Naive B cell (primary cell): Measurements from ENCODE around the gene GOLGA8H. TPM values are rescaled to one million over a fixed set of nuclear protein-coding genes. Genes with fewer than 3 reads are reported as not detected.
"Not testable (repeated sequence)": the region's sequence is repeated elsewhere in the genome, so short reads cannot be mapped to it uniquely, and the experiment has no call there.

Experiments used
- ATAC-seq, 2 donors: fragments of 150-1000 bp; cut with Tn5 transposase; 2 replicates each; pipeline ENCODE4 v1.10.0; 2021; ENCODE audit warnings: low read depth in 2 of 2, mild to moderate bottlenecking in 2 of 2, moderate library complexity in 2 of 2
- DNase-seq: peaks from one replicate; pipeline ENCODE4 v3.0.0; 2022
- H3K27ac Mint-ChIP-seq, 6 donors: one replicate each; pipeline ENCODE4 v1.8.0; 2020 to 2022; ENCODE audit warnings: mild to moderate bottlenecking in 6 of 6, mixed read lengths in 6 of 6, moderate library complexity in 5 of 6, inconsistent platforms in 2 of 6
- H3K27me3 Mint-ChIP-seq, 3 donors: one replicate each; pipeline ENCODE4 v1.8.0; 2021 to 2022; ENCODE audit warnings: mixed read lengths in 3 of 3, mild to moderate bottlenecking in 1 of 3
- H3K36me3 Mint-ChIP-seq, 2 donors: one replicate each; pipeline ENCODE4 v1.8.0; 2020 to 2022; ENCODE audit warnings: mixed read lengths in 2 of 2, inconsistent platforms in 1 of 2, mild to moderate bottlenecking in 1 of 2
- H3K4me1 Mint-ChIP-seq, 3 donors: one replicate each; pipeline ENCODE4 v1.8.0; 2020 to 2022; ENCODE audit warnings: mixed read lengths in 3 of 3, inconsistent platforms in 1 of 3, mild to moderate bottlenecking in 1 of 3, moderate library complexity in 1 of 3
- H3K4me3 Mint-ChIP-seq, 8 donors: one replicate each; pipeline ENCODE4 v1.8.0; 2020 to 2022; ENCODE audit warnings: mild to moderate bottlenecking in 8 of 8, mixed read lengths in 8 of 8, moderate library complexity in 8 of 8, inconsistent platforms in 2 of 8
- H3K9me3 Mint-ChIP-seq, 7 donors: one replicate each; pipeline ENCODE4 v1.8.0; 2020 to 2022; ENCODE audit warnings: mixed read lengths in 7 of 7, mild to moderate bottlenecking in 5 of 7, inconsistent platforms in 2 of 7, moderate library complexity in 1 of 7
- polyA plus RNA-seq, 6 donors: library from polyadenylated mRNA; unstranded; fragments of 300-500 nt; fragmentation: Illumina TruSeq; gene quantifications; one replicate each; pipeline ENCODE4 v1.2.3, GENCODE V29; 2021; ENCODE audit warnings: low read depth in 6 of 6

Gene GOLGA8H
- polyA plus RNA-seq, 6 donors from 2014 or later: not detected

- H3K4me1 Mint-ChIP-seq, H3K9me3 Mint-ChIP-seq, H3K36me3 Mint-ChIP-seq, DNase-seq, ATAC-seq, H3K27me3 Mint-ChIP-seq, H3K4me3 Mint-ChIP-seq, H3K27ac Mint-ChIP-seq: not testable (repeated sequence)
These were observed 57.3 kb downstream of the GOLGA8H start for GRCh38 chr15:30661154-30661553.

Other genes with a start within 250 kb of the GOLGA8H start
- gene CHRFAM7A, start 210.5 kb upstream of the GOLGA8H start, polyA plus RNA-seq: not detected
- under 1 TPM in 3 of 6 donors, not detected in 3; 0.08 to 0.37 (median 0.14) TPM for gene GOLGA8R, start 189.8 kb upstream of the GOLGA8H start, polyA plus RNA-seq
- not detected for gene GOLGA8Q, start 52.0 kb upstream of the GOLGA8H start, polyA plus RNA-seq